GM19468 (cell line): Measurements from ENCODE around the gene KCNJ4.

Experiments used
- ATAC-seq: cut with Tn5 transposase; IDR thresholded peaks from one replicate; pipeline ENCODE4 v1.9.1; 2021; ENCODE audit warnings: mild to moderate bottlenecking, moderate library complexity, moderate number of reproducible peaks; ENCODE audit not compliant: unreplicated experiment; ENCODE audit errors: extremely low read depth

The KCNJ4 gene

DNA sequence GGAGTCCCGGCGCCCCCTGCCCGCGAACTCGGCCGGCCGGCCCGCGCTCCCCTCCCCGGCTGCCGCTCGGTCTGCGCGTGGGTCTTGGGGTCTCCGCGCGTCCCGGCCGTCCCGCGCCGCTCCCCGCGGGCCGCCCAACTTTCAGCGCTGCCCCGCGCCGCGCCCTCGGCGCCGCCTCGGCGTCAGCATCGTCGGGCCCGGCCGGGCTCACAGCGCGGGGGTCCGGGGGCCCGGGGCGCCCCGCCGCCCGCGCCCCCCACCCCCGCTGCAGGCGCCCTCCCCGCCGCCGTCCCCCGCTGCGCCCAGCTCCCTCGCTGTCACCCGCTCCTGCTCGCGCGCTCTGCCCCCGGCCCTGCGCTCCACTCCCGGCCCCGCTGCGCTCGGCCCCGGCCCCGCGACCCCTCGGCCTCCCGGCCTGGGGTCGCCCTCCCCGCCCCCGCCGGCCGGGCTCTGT lies at the start of gene KCNJ4:
KCNJ4 (minus strand) TSS at position 124 of the 454 bp plus-strand sequence. CDS start 27,067 bp downstream, outside the sequence.
- ATAC-seq: no peak

DNA sequence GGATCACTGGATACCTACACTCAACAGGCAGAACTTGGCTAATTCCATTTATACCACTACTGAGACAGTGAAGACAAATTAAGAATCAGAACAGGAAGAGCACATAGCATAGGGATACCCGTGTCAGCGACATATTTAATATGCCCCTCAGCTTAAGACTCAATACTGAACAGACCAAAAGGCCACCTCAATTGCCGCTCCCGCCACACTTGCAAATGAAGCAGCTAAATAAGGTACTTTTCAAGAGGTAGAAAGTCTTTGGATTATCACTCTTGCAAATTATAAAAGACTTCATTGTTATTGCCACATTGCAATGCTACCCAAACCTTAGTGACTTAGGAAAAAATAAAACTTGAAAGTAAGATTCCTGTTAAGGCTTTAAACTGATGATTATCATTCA lies 48.0 kb upstream of the KCNJ4 start:
- no peak for ATAC-seq

DNA sequence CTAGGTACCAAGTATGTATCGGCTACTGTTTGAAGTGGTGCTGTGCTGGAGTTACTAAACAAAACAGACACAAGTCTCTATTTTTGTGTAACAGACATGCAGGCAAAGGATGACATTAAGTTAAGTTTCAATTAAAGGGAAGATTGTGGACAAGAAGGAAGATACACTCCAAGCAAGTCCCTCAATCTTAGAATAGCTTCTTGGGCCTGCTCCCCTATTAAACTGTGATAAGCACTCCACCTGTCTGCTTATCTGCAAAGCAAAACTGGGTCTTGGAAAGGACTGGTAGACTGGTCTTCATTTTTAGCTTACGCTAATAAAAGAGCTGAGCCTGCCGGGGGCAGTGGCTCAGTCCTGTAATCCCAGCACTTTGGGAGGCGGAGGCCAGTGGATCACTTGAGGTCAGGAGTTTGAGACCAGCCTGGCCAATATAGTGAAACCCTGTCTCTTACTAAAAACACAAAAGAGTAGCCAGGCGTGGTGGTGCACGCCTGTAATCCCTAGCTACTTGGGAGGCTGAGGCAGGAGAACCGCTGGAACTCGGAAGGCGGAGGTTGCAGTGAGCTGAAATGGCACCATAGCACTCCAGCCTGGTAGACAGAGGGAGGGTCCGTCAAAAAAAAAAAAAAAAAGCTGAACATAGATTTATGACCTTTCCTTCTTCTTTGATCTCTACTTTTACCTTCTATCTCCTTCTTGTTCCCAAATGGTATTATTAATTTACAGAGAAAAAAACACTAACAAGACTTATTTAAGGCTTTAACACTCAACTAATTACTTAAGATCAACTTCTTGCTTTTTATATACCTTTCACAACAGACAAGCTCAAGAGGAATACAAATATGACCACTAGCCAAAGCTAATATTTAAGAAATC lies 47.0 kb upstream of the KCNJ4 start:
- no peak for ATAC-seq

DNA sequence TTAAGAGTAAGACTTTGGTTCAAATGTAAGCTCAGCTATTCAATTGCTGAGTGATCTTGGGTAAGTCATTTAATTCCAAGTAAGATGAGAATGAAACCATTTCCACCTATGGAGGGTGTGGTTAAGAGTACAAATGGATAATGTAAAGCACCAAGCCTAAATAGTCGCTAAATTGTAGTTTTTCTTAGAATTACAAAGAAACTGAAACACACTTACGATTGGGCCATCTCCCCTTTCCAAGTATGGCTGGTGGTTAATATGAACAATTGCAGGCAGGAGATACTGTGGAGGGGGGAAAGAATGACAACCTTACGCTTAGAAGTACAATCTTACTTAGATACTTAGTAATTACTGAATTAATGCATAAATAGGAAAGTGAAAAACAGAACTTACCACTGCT lies 42.9 kb upstream of the KCNJ4 start:
- no peak for ATAC-seq

DNA sequence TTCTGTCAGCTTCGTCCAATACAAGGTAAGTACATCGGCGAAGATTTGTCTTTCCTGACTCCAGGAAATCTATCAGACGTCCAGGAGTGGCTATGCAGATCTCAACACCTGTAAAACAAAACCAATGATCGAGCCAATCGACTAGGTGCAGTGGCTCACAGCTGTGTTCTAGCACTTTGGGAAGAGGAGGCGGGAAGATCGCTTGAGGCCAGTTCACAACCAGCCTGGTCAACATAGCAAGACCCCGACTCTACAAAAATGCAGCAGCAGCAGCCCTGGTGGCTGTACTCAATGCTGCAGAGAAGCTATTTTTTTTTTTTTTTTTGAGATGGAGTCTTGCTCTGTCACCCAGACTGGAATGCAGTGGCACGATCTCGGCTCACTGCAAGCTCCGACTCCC lies 39.9 kb upstream of the KCNJ4 start:
- no peak for ATAC-seq

DNA sequence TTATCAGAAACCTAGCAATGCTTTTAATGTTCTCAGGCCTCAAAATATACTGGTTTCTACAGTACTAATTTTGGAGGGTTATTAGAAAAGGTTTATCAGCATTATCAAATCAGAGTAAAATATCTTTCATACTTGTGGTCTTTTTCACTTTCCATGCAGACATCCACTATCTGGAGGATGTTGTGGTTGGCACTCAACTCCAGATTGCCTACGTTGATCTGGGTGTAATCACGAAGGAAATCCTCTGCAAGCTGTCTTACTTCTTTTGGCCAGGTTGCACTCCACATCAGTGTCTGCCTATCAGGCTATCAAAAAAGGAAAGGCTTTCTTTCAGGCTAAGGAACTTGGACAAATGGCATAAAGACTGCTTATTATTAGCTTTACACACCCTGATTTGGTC lies 39.5 kb upstream of the KCNJ4 start:
- no peak for ATAC-seq

DNA sequence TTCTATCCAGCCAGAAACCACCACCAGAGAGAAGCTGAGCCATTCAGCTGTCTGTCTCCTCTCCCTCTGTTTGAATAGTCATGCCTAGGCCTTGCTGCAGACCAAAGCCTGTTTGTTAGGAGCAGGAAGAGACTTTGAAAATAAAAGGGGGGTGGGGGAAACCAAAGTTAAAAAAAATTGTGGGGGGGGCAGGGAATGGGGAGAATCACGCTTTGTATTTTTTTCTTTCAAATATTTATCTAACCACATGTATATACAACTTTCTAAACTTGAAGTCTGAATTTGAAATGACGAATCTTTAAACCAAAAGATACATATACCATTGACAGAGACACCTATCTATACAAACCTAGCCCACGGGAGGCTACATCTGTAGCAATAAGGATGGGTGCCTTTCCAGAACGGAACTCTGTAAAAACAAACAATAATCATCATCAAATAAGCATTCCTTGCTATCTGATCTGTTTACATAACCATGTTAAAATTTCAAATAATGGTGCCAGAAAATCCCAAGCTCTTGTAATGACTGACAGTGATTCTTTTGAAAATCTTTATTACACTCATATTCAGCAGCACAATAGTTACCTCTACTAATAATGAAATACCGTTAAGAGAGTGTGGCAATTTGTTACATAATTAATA lies 36.8 kb upstream of the KCNJ4 start:
- no peak for ATAC-seq

DNA sequence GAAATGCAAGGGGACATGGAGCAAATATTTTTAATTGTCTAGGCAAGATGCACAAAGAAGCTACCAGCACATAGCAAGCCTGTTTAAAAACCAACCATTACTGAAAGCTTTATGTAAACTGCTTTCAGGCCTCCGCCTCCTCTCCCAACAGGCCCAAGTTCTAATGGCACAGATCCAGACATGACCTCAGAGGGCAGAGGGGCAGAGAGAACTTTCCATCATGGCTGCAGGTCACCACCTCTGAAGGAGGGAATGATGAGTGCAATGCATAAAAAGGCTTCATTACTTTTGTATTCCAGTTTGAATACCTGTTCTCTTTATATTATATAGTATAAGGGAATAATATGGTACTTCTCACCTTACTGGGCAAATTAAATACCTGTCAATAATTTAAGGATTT lies 35.9 kb upstream of the KCNJ4 start:
- no peak for ATAC-seq

DNA sequence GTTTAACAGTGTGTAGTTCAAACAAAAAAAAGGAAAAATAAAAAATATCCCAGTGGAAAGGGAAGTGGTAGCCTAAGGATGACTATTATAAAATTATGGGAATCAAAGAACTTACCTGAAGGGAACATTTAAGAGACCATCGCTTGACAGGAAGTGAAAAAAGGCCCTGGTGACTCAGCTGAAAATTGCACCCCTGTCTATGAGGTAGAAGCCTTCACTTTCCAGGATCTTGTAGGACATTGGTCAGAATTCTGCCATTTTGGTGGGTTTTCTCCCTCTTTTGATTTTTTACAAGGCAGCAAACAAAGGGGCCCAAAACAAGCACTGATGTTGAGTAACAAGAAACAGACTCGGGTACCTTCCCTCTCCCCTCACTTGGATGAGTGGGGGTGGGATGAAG lies 35.5 kb upstream of the KCNJ4 start:
- no peak for ATAC-seq

DNA sequence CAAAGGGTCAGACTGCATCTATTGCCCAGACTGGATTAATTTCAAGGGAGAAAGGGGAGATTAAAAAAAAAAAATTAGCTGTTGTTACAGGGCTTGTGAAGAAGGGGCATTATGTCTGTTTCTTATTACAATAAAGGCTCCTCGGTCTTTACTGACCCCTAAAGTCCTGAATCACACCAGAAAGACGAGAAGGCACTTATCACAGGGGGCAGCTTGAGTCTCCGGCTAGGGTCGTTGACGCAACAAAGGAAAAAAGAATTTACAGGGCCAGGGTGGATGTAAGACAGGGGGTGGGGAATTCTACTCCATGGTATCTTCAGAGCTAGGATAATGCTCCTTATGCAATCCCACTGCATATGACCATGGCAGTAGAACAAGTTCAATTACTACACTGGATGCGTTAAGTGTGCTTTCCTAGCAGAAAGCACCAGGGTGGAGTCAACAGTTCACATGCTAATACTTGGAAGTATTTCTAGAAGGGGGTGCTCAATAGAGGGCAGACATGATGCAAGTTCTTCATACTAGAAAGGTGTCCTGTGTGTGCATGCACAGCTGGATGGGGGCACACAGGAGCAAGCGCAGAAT lies 34.7 kb upstream of the KCNJ4 start:
- ATAC-seq: no peak

DNA sequence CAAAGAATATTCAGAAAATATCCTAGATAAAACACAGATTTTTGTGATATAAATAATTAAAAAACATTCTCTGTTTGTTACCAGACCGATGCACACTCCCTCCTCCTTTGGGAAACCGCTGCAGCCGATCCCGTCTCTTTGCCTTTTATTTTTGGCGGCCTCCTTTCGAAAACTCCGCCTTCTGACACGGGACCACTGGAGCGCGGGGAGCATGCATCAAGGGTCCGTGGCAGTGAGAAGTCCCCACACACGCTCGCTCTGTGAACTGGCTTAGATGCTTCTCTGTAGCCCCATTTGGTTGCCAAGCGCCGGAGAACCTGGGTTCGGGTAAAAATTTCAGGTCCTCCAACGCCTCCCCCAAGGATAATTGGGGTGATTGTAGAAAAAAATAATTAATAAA lies 34.1 kb upstream of the KCNJ4 start:
- no peak for ATAC-seq

DNA sequence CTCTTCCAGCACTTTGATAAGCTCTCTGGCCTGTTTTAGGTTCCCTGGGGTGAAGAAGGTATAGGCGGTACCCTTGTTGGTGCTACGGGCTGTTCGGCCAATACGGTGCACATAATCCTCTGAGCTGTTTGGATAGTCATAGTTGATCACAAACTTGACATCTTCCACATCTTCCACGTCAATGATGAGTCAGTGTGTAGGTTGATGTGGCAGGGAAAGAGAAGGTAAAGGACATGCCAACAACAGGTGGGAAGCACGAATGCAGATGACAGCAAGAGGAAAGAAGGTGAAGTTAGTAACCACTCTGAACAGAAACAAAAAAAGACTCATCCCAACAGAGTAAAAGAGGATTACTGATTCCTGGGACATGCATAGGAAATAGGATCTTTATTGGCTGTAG lies 32.9 kb upstream of the KCNJ4 start:
- no peak for ATAC-seq

DNA sequence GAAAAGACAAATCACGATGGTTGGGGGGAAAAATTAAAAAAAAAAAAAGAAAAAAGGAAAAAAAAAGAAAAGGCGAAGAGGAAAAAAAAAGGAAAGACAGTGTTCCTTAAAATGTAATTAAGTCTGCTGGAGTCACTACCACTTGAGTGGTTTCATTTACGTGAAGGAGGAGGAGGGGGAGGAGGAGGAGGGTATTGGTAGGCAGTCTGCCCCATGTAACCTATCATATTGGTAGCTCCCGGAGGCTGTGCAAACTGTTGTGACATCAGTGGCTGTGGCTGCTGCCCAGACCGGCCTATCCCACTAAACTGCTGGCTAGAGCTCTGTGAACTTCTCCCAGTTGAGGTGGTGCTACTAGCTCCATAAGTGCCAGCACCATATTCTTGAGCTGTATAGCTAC lies 30.8 kb upstream of the KCNJ4 start:
- ATAC-seq: no peak

DNA sequence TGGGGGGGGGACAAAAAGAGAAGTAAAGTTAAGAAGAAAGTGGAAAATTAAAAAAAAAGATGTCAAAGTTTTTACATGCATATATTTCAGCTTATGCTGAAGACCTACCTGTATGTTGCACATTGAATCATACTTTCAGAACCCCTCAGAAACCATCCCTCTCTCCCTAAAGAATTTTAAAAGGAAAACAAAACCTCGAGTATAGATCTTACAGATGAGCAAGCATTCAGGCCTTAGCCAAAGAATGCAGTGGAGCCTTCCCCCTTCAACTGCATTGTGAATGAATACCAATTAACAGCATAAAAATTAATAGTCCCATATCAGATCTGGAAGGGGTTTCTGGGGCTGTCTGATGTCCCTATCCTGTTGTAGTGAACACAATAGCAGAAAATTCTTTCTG lies 29.2 kb upstream of the KCNJ4 start:
- no peak for ATAC-seq

DNA sequence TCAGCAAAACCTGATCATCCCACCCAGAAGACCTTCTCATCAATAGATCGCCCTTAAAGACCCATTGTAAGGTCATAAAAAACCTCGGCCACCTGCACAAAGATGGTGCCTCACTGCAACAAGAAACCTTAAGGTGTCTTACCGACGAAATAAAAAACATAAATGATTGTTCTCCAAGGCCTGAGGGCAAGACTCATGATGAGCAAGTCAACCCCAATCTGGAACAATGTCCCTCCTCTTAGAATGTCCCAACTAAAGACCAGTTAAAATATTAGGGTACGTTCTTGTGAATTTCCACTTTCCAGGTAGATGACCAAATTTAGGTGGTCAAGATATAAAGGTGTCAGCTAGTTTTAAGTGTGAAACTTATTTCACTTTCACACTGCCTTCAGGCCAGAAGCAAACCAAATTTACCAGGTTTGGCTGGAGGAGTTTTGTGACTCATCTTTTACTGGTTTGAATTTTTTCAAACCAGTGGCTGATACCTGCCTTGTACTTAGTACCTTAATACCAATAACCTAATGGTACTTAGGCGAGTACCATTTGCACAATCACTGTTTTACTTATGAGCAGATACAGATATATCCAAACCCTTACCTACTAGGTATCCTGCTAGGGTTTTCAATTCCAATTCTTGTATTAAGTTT lies 27.8 kb upstream of the KCNJ4 start:
- ATAC-seq: no peak

DNA sequence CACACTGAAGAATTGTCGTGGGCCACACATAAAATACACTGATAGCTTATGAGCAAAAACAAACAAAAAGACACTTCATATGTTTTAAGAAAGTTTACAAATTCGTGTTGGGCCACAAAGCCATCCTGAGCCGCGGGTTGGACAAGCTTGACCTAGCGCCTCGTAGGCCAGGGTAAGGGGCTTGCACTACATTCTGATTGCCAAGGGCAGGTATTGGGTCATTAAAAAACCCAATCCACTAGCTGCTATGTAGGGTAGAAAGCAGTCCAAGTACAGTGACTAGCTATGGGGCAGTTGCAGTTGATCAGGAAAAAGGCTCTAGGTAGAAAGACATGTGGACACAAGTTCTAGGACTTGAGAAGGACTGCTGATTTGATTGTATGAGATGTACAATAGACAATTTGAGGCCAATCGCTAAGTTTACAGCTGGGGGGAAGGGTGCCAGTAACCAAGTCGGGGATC lies 26.9 kb upstream of the KCNJ4 start:
- no peak for ATAC-seq

DNA sequence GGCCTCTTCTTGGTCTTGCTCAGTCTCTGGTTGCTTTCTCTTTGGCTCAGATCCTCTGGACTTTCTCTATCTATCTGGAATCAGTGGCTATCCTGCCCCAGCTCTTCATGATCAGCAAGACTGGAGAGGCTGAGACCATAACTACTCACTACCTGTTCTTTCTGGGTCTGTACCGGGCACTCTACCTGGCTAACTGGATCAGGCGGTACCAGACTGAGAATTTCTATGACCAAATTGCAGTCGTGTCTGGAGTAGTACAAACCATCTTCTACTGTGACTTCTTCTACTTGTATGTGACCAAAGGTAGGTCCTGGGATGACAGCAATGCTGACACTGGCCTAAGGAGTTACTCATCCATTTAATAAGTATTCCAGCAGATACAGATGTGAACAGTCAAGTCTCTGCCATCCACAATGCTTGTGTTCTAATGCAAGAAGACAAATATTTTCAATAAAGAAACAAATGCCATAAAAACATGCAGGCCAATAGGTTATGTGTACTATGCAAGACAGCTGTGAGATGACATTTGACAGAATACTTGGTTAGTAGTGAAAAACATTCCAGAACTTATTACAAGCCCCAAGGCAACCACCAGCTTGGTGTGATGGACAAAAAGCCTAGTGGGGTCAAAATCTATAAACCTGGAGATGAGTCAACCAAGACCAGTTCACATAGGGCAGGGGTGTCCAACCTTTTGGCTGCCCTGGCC lies 26.3 kb upstream of the KCNJ4 start:
- no peak for ATAC-seq

DNA sequence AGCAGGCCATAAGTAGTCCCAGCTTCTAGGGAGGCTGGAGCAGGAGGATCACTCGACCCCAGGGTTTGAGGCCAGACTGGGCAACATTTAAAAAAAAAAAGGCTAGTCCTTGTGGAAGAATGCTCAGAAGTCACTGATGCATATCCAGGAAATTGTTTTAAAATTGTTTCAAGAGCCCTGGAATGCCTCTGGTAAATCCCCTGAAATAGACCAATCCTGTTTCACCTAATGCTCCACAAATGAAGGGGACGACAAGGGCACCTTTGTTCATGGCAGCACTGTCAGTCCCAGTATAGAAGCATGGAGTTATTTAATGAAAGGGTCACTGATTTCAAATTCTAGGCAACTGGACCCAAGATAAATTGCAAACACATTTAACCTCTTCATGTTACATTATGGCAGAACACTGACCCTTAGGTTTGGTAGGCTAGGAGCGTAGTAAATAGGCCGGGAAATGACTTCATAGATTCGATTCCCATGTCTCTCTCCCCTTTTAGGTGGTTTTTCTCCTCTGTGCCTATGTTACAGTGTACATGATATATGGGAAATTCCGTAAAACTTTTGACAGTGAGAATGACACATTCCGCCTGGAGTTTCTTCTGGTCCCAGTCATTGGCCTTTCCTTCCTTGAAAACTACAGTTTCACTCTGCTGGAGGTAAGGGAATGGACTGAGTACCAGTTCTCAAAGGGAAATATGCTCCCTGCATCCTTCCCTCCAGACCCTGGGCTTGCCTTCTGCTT lies 24.3 kb upstream of the KCNJ4 start:
- ATAC-seq: no peak

DNA sequence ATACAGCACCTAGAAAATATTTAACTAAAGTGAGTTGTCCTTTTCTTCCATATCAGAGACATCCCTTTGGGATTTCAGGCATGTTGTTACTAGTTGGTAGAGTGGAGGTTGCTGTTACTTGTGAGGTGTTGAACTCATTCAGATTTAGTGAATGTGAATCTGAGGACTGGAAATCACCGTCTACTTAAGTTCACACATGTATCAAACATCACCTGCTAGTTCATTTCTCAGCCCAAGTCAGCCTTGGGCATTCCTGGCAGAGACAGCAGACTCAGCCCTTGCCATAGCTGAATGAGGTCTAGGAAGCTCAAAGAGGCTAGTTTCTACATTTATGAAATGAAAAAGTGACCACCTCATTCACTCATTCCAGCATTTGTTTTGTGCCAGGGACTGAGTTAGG lies 22.6 kb upstream of the KCNJ4 start:
- ATAC-seq: no peak
